ENCODE data around the gene SSC5D. TPM values are rescaled to one million over a fixed set of nuclear protein-coding genes. Genes with fewer than 3 reads are reported as not detected.

Gene SSC5D
- total RNA-seq, 4 donors from 2014 or later: 1.7 to 2.9 (median 2.2) TPM

- peaks cover 35 to 49% of the 10 kb centered on the region in 2 donors for H3K4me1 ChIP-seq
- H3K27me3 ChIP-seq: no peaks in the 10 kb centered on the region
- H3K27ac ChIP-seq: peak within 1 kb of the TSS; percentile 78 to 97 (median 80)
- intact Hi-C loops (cut with DNase I): no loop called here
- DNase-seq: peak; percentile 48
- 2 to 6% methylated on average over 24 to 60 of the region's 78 CpGs for WGBS, 2 donors
- H3K36me3 ChIP-seq: peaks cover 0 to 18% of the 10 kb centered on the region in 2 donors
- peak in 1 of 2 donors; percentile 32 for TF ChIP-seq POLR2A (IDR thresholded peaks at IDR 0.05)
- TF ChIP-seq CTCF (IDR thresholded peaks at IDR 0.05): no peak
- H3K4me3 ChIP-seq (replicated peaks in 1 of 3): peak within 1 kb of the TSS in 2 of 3 donors; percentile 40 to 47
- no peaks in the 10 kb centered on the region for H3K9me3 ChIP-seq
These were observed 3.4 kb upstream of the SSC5D start, which contains the start of gene NAT14 for GRCh38 chr19:55484593-55485438. NAT14 (plus strand) TSS chr19:55485188; CDS start chr19:55485709, 521 bp downstream.

- Histone ChIP-seq H3K9me3 (no peaks in the 10 kb centered on the region), H3K36me3 (peaks cover 0 to 18% of the 10 kb centered on the region in 2 donors), H3K4me1 (peaks cover 32 to 43% of the 10 kb centered on the region in 2 donors), H3K27me3 (no peaks in the 10 kb centered on the region), H3K4me3 (replicated peaks in 1 of 3) (peak overlapping the region in 2 of 3 donors; percentile 40 to 47), H3K27ac (peak overlapping the region; percentile 78 to 97 (median 80))
- WGBS, 2 donors: 27 to 33% methylated on average over 12 to 13 of the region's 18 CpGs
- intact Hi-C loops (cut with DNase I): no loop called here
- no peak for DNase-seq
- no peak for TF ChIP-seq CTCF (IDR thresholded peaks at IDR 0.05)
- TF ChIP-seq POLR2A (IDR thresholded peaks at IDR 0.05): no peak
These were observed 2.7 kb upstream of the SSC5D start for GRCh38 chr19:55485439-55486011.

GRCh38 chr19:55486043-55486970 lies 1.9 kb upstream of the SSC5D start:
- 65 to 83% methylated on average over 25 to 31 of the region's 53 CpGs for WGBS, 2 donors
- peaks cover 32 to 41% of the 10 kb centered on the region in 2 donors for H3K4me1 ChIP-seq
- intact Hi-C loops (cut with DNase I): no loop called here
- H3K4me3 ChIP-seq (replicated peaks in 1 of 3): no peak overlapping the region
- H3K27ac ChIP-seq: peak overlapping the region; percentile 70 to 97 (median 80)
- H3K27me3 ChIP-seq: no peaks in the 10 kb centered on the region
- DNase-seq: no peak
- no peaks in the 10 kb centered on the region for H3K9me3 ChIP-seq
- peaks cover 0 to 18% of the 10 kb centered on the region in 2 donors for H3K36me3 ChIP-seq
- TF ChIP-seq CTCF (IDR thresholded peaks at IDR 0.05) (peak in 1 of 6 experiments; percentile 9), POLR2A (IDR thresholded peaks at IDR 0.05) (no peak)

GRCh38 chr19:55486971-55487923 lies 989 bp upstream of the SSC5D start:
- DNase-seq: peak; percentile 65 to 69
- H3K4me3 ChIP-seq (replicated peaks in 1 of 3): no peak overlapping the region
- intact Hi-C loops (cut with DNase I): no loop called here
- 22 to 26% methylated on average over 20 to 22 of the region's 27 CpGs for WGBS, 2 donors
- peak overlapping the region; percentile 70 to 97 (median 80) for H3K27ac ChIP-seq
- no peaks in the 10 kb centered on the region for H3K9me3 ChIP-seq
- H3K27me3 ChIP-seq: no peaks in the 10 kb centered on the region
- H3K36me3 ChIP-seq: peaks cover 0 to 11% of the 10 kb centered on the region in 2 donors
- TF ChIP-seq POLR2A (IDR thresholded peaks at IDR 0.05): peak in 1 of 2 donors; percentile 31
- no peak for TF ChIP-seq CTCF (IDR thresholded peaks at IDR 0.05)
- peaks cover 32 to 41% of the 10 kb centered on the region in 2 donors for H3K4me1 ChIP-seq

All from thyroid gland (tissue), 4 donors.